Lower leg skin (tissue), 3 donors: Measurements from ENCODE around the gene MAP3K3.

Source experiments
- POLR2A ChIP-seq, 2 donors: fragments of 450-650 bp; IDR thresholded peaks; one replicate each; pipeline ENCODE4 v1.6.1; 2016 to 2017; ENCODE audit warnings: antibody characterized with exemption in 2 of 2, mild to moderate bottlenecking in 1 of 2, moderate library complexity in 1 of 2
- TF ChIP-seq, protein P1 (sequence below), 3 donors: fragments of 450-650 bp; IDR thresholded peaks; one replicate each; pipeline ENCODE4 v1.5.1; 2016; ENCODE audit warnings: antibody characterized with exemption in 3 of 3, mild to moderate bottlenecking in 3 of 3, moderate library complexity in 2 of 3

DNA sequence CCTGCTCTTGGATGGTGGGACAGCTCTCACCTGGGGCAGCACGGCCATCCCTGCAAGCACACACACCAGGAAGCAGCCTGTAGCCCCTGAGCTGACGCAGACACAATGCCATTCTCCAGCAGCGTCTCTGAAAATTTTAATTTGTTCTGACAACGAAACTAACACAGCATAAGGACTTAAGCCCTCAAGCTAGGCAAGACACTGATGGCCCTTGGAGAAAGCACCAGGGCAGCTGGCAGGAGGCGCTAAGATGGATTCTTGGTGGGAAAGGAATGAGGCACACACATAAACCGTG, 80.5 kb downstream of the MAP3K3 start:
- TF ChIP-seq, protein P1, sequence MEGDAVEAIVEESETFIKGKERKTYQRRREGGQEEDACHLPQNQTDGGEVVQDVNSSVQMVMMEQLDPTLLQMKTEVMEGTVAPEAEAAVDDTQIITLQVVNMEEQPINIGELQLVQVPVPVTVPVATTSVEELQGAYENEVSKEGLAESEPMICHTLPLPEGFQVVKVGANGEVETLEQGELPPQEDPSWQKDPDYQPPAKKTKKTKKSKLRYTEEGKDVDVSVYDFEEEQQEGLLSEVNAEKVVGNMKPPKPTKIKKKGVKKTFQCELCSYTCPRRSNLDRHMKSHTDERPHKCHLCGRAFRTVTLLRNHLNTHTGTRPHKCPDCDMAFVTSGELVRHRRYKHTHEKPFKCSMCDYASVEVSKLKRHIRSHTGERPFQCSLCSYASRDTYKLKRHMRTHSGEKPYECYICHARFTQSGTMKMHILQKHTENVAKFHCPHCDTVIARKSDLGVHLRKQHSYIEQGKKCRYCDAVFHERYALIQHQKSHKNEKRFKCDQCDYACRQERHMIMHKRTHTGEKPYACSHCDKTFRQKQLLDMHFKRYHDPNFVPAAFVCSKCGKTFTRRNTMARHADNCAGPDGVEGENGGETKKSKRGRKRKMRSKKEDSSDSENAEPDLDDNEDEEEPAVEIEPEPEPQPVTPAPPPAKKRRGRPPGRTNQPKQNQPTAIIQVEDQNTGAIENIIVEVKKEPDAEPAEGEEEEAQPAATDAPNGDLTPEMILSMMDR (IDR thresholded peaks at IDR 0.05), result no peak
- TF ChIP-seq POLR2A (IDR thresholded peaks at IDR 0.05), result no peak
